HepG2 (cell line): ENCODE data around the gene ALDH16A1. TPM values are rescaled to one million over a fixed set of nuclear protein-coding genes. Genes with fewer than 3 reads are reported as not detected.

Experiments used
- KLF6 ChIP-seq: IDR thresholded peaks from 2 replicates; pipeline ENCODE4 v1.8.0; 2016; ENCODE audit warnings: missing biosample characterization, missing genetic modification reagents
- MTF1 ChIP-seq: sonication (generic); formaldehyde crosslinking; IDR thresholded peaks from 2 replicates; pipeline ENCODE4 v1.5.0; 2020; ENCODE audit warnings: missing genetic modification reagents
- SALL2 ChIP-seq: sonication (generic); formaldehyde crosslinking; IDR thresholded peaks from 2 replicates; pipeline ENCODE4 v1.8.1; 2023; ENCODE audit warnings: mild to moderate bottlenecking, missing genetic modification reagents, inconsistent platforms
- ZFP41 ChIP-seq: sonication (generic); formaldehyde crosslinking; IDR thresholded peaks from 2 replicates; pipeline ENCODE4 v1.4.0; 2020; ENCODE audit warnings: mild to moderate bottlenecking, missing genetic modification reagents, borderline replicate concordance
- ZNF205 ChIP-seq: IDR thresholded peaks from 2 replicates; pipeline ENCODE4 v1.6.1; 2018; ENCODE audit warnings: missing biosample characterization, missing genetic modification reagents
- ZNF737 ChIP-seq: sonication (generic); formaldehyde crosslinking; IDR thresholded peaks from 2 replicates; pipeline ENCODE4 v1.5.0; 2020; ENCODE audit warnings: missing genetic modification reagents, mild to moderate bottlenecking, borderline replicate concordance
- polyA plus RNA-seq, 8 experiments: library from polyadenylated mRNA; depleted of rRNA in 3 of 8; stranded (reverse) in 7 of 8; unstranded in 1 of 8; fragments of >200 nt; fragmentation: Illumina TruSeq in 4 of 8; extraction: Trizol in 4 of 8; gene quantifications; 2 replicates each; pipeline versions ENCODE4 v1.2.1 to v1.2.3, GENCODE V29; 2011 to 2016; ENCODE audit warnings: low read depth in 4 of 8, missing spikeins in 1 of 8, mixed read lengths in 1 of 8; ENCODE audit not compliant: insufficient read depth in 1 of 8
- total RNA-seq, 5 experiments: library from RNA; depleted of rRNA; stranded (reverse); fragments of >200 nt; fragmentation: Illumina TruSeq; extraction: Trizol; gene quantifications; 2 replicates each; pipeline ENCODE4 v1.2.3, GENCODE V29; 2016; ENCODE audit warnings: low read depth in 1 of 5
- TF ChIP-seq, protein P1 (sequence below): sonication (generic); formaldehyde crosslinking; IDR thresholded peaks from 2 replicates; pipeline ENCODE4 v1.4.0; 2020; ENCODE audit warnings: missing genetic modification reagents, borderline replicate concordance
- TF ChIP-seq, protein P2 (sequence below): sonication (generic); formaldehyde crosslinking; IDR thresholded peaks from 2 replicates; pipeline ENCODE4 v1.4.0; 2020; ENCODE audit warnings: mild to moderate bottlenecking, missing genetic modification reagents
- TF ChIP-seq, protein P3 (sequence below): sonication (generic); formaldehyde crosslinking; IDR thresholded peaks from 2 replicates; pipeline ENCODE4 v1.5.0; 2020; ENCODE audit warnings: mild to moderate bottlenecking, missing genetic modification reagents
- TF ChIP-seq, protein P4 (sequence below): sonication (generic); formaldehyde crosslinking; IDR thresholded peaks from 2 replicates; pipeline ENCODE4; 2020; ENCODE audit warnings: missing genetic modification reagents, mild to moderate bottlenecking, borderline replicate concordance
- TF ChIP-seq, protein P5 (sequence below), 2 experiments: fragments of 450-650 bp in 1 of 2; sonication (generic) in 1 of 2; formaldehyde crosslinking; IDR thresholded peaks; 2 replicates each; pipeline versions ENCODE4 v1.5.0 to v1.8.0; 2020 to 2022; ENCODE audit warnings: mild to moderate bottlenecking in 1 of 2, missing genetic modification reagents in 1 of 2
- TF ChIP-seq, protein P6 (sequence below): sonication (generic); formaldehyde crosslinking; IDR thresholded peaks from 2 replicates; pipeline ENCODE4 v1.5.1; 2020; ENCODE audit warnings: missing genetic modification reagents, mild to moderate bottlenecking, borderline replicate concordance

Gene ALDH16A1
- total and polyA plus RNA-seq, 2 of the 13 experiments (the other 11 are each of a cell fraction or from before 2014, with no cell fraction given), result 8.4 to 34.9 TPM

DNA sequence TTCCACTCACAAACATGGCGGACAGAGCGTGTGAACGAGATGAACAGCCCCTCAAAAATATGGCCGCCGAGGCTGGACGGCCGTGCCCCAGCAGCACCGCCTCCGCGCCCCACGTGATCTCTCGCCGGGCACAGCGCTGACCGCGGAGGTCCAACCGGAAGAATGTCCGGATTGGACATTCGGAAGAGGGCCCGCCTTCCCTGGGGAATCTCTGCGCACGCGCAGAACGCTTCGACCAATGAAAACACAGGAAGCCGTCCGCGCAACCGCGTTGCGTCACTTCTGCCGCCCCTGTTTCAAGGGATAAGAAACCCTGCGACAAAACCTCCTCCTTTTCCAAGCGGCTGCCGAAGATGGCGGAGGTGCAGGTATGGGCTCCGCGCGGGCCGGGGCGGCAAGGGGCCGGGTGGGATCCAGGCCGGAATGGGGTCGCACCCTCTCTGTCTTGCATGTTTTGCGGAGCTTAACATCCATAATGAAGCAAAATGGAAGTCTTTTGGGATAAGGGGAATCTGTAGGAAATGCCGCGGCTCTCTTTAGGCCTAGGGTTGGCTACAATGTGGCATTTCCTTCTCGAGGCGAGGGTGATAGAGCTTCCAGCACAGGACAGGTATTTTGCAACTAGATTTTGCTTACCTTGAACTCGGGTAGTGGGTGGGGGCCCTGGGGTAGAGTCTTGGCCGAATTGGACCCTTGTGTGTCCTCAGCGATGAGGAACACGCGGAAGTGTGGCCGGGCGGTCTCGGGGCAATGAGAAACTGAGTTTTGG, 34.4 kb downstream of the ALDH16A1 start, which contains the start of gene RPL13A (continued):
- TF ChIP-seq, protein P1, sequence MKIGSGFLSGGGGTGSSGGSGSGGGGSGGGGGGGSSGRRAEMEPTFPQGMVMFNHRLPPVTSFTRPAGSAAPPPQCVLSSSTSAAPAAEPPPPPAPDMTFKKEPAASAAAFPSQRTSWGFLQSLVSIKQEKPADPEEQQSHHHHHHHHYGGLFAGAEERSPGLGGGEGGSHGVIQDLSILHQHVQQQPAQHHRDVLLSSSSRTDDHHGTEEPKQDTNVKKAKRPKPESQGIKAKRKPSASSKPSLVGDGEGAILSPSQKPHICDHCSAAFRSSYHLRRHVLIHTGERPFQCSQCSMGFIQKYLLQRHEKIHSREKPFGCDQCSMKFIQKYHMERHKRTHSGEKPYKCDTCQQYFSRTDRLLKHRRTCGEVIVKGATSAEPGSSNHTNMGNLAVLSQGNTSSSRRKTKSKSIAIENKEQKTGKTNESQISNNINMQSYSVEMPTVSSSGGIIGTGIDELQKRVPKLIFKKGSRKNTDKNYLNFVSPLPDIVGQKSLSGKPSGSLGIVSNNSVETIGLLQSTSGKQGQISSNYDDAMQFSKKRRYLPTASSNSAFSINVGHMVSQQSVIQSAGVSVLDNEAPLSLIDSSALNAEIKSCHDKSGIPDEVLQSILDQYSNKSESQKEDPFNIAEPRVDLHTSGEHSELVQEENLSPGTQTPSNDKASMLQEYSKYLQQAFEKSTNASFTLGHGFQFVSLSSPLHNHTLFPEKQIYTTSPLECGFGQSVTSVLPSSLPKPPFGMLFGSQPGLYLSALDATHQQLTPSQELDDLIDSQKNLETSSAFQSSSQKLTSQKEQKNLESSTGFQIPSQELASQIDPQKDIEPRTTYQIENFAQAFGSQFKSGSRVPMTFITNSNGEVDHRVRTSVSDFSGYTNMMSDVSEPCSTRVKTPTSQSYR (CRISPR knock-in tag), result no peak; the same call in 1 of the 2 replicates
- TF ChIP-seq, protein P2, sequence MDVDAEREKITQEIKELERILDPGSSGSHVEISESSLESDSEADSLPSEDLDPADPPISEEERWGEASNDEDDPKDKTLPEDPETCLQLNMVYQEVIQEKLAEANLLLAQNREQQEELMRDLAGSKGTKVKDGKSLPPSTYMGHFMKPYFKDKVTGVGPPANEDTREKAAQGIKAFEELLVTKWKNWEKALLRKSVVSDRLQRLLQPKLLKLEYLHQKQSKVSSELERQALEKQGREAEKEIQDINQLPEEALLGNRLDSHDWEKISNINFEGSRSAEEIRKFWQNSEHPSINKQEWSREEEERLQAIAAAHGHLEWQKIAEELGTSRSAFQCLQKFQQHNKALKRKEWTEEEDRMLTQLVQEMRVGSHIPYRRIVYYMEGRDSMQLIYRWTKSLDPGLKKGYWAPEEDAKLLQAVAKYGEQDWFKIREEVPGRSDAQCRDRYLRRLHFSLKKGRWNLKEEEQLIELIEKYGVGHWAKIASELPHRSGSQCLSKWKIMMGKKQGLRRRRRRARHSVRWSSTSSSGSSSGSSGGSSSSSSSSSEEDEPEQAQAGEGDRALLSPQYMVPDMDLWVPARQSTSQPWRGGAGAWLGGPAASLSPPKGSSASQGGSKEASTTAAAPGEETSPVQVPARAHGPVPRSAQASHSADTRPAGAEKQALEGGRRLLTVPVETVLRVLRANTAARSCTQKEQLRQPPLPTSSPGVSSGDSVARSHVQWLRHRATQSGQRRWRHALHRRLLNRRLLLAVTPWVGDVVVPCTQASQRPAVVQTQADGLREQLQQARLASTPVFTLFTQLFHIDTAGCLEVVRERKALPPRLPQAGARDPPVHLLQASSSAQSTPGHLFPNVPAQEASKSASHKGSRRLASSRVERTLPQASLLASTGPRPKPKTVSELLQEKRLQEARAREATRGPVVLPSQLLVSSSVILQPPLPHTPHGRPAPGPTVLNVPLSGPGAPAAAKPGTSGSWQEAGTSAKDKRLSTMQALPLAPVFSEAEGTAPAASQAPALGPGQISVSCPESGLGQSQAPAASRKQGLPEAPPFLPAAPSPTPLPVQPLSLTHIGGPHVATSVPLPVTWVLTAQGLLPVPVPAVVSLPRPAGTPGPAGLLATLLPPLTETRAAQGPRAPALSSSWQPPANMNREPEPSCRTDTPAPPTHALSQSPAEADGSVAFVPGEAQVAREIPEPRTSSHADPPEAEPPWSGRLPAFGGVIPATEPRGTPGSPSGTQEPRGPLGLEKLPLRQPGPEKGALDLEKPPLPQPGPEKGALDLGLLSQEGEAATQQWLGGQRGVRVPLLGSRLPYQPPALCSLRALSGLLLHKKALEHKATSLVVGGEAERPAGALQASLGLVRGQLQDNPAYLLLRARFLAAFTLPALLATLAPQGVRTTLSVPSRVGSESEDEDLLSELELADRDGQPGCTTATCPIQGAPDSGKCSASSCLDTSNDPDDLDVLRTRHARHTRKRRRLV (CRISPR knock-in tag), result peak; percentile 91
- TF ChIP-seq, protein P3, sequence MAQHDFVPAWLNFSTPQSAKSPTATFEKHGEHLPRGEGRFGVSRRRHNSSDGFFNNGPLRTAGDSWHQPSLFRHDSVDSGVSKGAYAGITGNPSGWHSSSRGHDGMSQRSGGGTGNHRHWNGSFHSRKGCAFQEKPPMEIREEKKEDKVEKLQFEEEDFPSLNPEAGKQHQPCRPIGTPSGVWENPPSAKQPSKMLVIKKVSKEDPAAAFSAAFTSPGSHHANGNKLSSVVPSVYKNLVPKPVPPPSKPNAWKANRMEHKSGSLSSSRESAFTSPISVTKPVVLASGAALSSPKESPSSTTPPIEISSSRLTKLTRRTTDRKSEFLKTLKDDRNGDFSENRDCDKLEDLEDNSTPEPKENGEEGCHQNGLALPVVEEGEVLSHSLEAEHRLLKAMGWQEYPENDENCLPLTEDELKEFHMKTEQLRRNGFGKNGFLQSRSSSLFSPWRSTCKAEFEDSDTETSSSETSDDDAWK (CRISPR knock-in tag), result no peak
- TF ChIP-seq, protein P4, sequence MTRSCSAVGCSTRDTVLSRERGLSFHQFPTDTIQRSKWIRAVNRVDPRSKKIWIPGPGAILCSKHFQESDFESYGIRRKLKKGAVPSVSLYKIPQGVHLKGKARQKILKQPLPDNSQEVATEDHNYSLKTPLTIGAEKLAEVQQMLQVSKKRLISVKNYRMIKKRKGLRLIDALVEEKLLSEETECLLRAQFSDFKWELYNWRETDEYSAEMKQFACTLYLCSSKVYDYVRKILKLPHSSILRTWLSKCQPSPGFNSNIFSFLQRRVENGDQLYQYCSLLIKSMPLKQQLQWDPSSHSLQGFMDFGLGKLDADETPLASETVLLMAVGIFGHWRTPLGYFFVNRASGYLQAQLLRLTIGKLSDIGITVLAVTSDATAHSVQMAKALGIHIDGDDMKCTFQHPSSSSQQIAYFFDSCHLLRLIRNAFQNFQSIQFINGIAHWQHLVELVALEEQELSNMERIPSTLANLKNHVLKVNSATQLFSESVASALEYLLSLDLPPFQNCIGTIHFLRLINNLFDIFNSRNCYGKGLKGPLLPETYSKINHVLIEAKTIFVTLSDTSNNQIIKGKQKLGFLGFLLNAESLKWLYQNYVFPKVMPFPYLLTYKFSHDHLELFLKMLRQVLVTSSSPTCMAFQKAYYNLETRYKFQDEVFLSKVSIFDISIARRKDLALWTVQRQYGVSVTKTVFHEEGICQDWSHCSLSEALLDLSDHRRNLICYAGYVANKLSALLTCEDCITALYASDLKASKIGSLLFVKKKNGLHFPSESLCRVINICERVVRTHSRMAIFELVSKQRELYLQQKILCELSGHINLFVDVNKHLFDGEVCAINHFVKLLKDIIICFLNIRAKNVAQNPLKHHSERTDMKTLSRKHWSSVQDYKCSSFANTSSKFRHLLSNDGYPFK (CRISPR knock-in tag), result peak; percentile 99
- TF ChIP-seq ZNF737 (CRISPR knock-in tag) (peak; percentile 76; the same call in 1 of the 2 replicates), ZFP41 (0 out of 2 replicates have a peak, but pooled peaks have one; percentile 46), MTF1 (no peak), ZNF205 (CRISPR knock-in tag) (peak; percentile 90), KLF6 (CRISPR knock-in tag) (peak; percentile 76; the same call in 1 of the 2 replicates), SALL2 (peak; percentile 79)
- TF ChIP-seq, protein P5, sequence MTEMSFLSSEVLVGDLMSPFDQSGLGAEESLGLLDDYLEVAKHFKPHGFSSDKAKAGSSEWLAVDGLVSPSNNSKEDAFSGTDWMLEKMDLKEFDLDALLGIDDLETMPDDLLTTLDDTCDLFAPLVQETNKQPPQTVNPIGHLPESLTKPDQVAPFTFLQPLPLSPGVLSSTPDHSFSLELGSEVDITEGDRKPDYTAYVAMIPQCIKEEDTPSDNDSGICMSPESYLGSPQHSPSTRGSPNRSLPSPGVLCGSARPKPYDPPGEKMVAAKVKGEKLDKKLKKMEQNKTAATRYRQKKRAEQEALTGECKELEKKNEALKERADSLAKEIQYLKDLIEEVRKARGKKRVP (CRISPR knock-in tag; IDR thresholded peaks at IDR 0.05), result peak in 1 of 2 experiments; percentile 92; a peak in 2 of 4 replicates
- TF ChIP-seq, protein P6, sequence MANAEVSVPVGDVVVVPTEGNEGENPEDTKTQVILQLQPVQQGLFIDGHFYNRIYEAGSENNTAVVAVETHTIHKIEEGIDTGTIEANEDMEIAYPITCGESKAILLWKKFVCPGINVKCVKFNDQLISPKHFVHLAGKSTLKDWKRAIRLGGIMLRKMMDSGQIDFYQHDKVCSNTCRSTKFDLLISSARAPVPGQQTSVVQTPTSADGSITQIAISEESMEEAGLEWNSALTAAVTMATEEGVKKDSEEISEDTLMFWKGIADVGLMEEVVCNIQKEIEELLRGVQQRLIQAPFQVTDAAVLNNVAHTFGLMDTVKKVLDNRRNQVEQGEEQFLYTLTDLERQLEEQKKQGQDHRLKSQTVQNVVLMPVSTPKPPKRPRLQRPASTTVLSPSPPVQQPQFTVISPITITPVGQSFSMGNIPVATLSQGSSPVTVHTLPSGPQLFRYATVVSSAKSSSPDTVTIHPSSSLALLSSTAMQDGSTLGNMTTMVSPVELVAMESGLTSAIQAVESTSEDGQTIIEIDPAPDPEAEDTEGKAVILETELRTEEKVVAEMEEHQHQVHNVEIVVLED (CRISPR knock-in tag), result peak; percentile 90
